ENCODE results near the gene BSN.

Gene BSN

GRCh38 chr3:49700453-49701128 lies 146.3 kb downstream of the BSN start:
- DNase-seq (ENCODE audit: low read depth) = no peak
- TF ChIP-seq CTCF (conservative IDR thresholded peaks at IDR 0.05; ENCODE audit: control insufficient read depth, insufficient read depth, low read depth, low read length) = no peak
- no peak overlapping the region for H3K4me3 ChIP-seq (ENCODE audit: control insufficient read depth, low read depth, low read length)

GRCh38 chr3:49701388-49702077 lies 147.3 kb downstream of the BSN start:
- peak; percentile 46 for TF ChIP-seq CTCF (conservative IDR thresholded peaks at IDR 0.05; ENCODE audit: control insufficient read depth, insufficient read depth, low read depth, low read length)
- no peak for DNase-seq (ENCODE audit: low read depth)
- H3K4me3 ChIP-seq (ENCODE audit: control insufficient read depth, low read depth, low read length) = no peak overlapping the region

GRCh38 chr3:49702672-49703071 lies 148.4 kb downstream of the BSN start:
- no peak for DNase-seq (ENCODE audit: low read depth)
- TF ChIP-seq CTCF (conservative IDR thresholded peaks at IDR 0.05; ENCODE audit: control insufficient read depth, insufficient read depth, low read depth, low read length) = no peak
- H3K4me3 ChIP-seq (ENCODE audit: control insufficient read depth, low read depth, low read length) = no peak overlapping the region

- DNase-seq (ENCODE audit: low read depth) = peak; percentile 64
- H3K4me3 ChIP-seq (ENCODE audit: control insufficient read depth, low read depth, low read length) = no peak overlapping the region
These were observed 149.2 kb downstream of the BSN start for GRCh38 chr3:49703443-49703927.

GRCh38 chr3:49703956-49704355 lies 149.7 kb downstream of the BSN start:
- no peak overlapping the region for H3K4me3 ChIP-seq (ENCODE audit: control insufficient read depth, low read depth, low read length)
- no peak for DNase-seq (ENCODE audit: low read depth)
- no peak for TF ChIP-seq CTCF (conservative IDR thresholded peaks at IDR 0.05; ENCODE audit: control insufficient read depth, insufficient read depth, low read depth, low read length)

More at GRCh38 chr3:49703443-49703927, 149.2 kb downstream of the BSN start:
- peak; percentile 82 for TF ChIP-seq CTCF (conservative IDR thresholded peaks at IDR 0.05; ENCODE audit: control insufficient read depth, insufficient read depth, low read depth, low read length)

- DNase-seq (ENCODE audit: low read depth) = no peak
- no peak for TF ChIP-seq CTCF (conservative IDR thresholded peaks at IDR 0.05; ENCODE audit: control insufficient read depth, insufficient read depth, low read depth, low read length)
- no peak overlapping the region for H3K4me3 ChIP-seq (ENCODE audit: control insufficient read depth, low read depth, low read length)
These were observed 150.4 kb downstream of the BSN start for GRCh38 chr3:49704629-49705028.

Measured in fibroblast of mammary gland (primary cell).